UCSD-AML1 (cell line): ENCODE data around the gene OPRD1.
A peak's percentile ranks its signal among the peaks of the same experiment; 100 is the strongest.
"Not testable (repeated sequence)": the region's sequence is repeated elsewhere in the genome, so short reads cannot be mapped to it uniquely, and the experiment has no call there.

Experiments used
- DNase-seq: peaks from one replicate; lab custom pipeline; 2025; ENCODE audit not compliant: unreplicated experiment; lab: John Stamatoyannopoulos, UW

OPRD1 gene

GRCh38 chr1:28840928-28841544, 29.1 kb downstream of the OPRD1 start:
- no peak for DNase-seq

- peak; percentile 51 for DNase-seq
Measured at GRCh38 chr1:28845786-28846543, 34.0 kb downstream of the OPRD1 start.

GRCh38 chr1:28847207-28847606, 35.2 kb downstream of the OPRD1 start:
- not testable (repeated sequence) for DNase-seq

GRCh38 chr1:28848416-28848815, 36.4 kb downstream of the OPRD1 start:
- no peak for DNase-seq

- no peak for DNase-seq
Measured at GRCh38 chr1:28853093-28853742, 41.2 kb downstream of the OPRD1 start.

- not testable (repeated sequence) for DNase-seq
Measured at GRCh38 chr1:28854406-28854805, 42.4 kb downstream of the OPRD1 start.

- DNase-seq, result no peak
Measured at GRCh38 chr1:28855046-28855445, 43.1 kb downstream of the OPRD1 start.

GRCh38 chr1:28855469-28855951, 43.5 kb downstream of the OPRD1 start:
- no peak for DNase-seq

- DNase-seq, result no peak
Measured at GRCh38 chr1:28855969-28856368, 44.0 kb downstream of the OPRD1 start.

GRCh38 chr1:28860332-28861073, 48.5 kb downstream of the OPRD1 start:
- no peak for DNase-seq

GRCh38 chr1:28862571-28863403, 50.8 kb downstream of the OPRD1 start:
- no peak for DNase-seq

GRCh38 chr1:28864695-28865094, 52.7 kb downstream of the OPRD1 start:
- DNase-seq, result no peak

- no peak for DNase-seq
Measured at GRCh38 chr1:28865997-28866650, 54.2 kb downstream of the OPRD1 start.

- no peak for DNase-seq
Measured at GRCh38 chr1:28867850-28868249, 55.9 kb downstream of the OPRD1 start.

GRCh38 chr1:28869952-28870351, 58.0 kb downstream of the OPRD1 start:
- no peak for DNase-seq

- no peak for DNase-seq
Measured at GRCh38 chr1:28871631-28872401, 59.8 kb downstream of the OPRD1 start.

- not testable (repeated sequence) for DNase-seq
Measured at GRCh38 chr1:28875134-28875533, 63.2 kb downstream of the OPRD1 start.

- peak; percentile 70 for DNase-seq
Measured at GRCh38 chr1:28877132-28877781, 65.3 kb downstream of the OPRD1 start.

GRCh38 chr1:28878796-28879195, 66.8 kb downstream of the OPRD1 start:
- no peak for DNase-seq
